GM18907 (cell line): ENCODE results near the gene SPATA3.

Source experiments
- ATAC-seq: cut with Tn5 transposase; IDR thresholded peaks from one replicate; pipeline ENCODE4 v1.9.1; 2021; ENCODE audit warnings: mild to moderate bottlenecking, moderate library complexity; ENCODE audit not compliant: unreplicated experiment

SPATA3 gene

DNA sequence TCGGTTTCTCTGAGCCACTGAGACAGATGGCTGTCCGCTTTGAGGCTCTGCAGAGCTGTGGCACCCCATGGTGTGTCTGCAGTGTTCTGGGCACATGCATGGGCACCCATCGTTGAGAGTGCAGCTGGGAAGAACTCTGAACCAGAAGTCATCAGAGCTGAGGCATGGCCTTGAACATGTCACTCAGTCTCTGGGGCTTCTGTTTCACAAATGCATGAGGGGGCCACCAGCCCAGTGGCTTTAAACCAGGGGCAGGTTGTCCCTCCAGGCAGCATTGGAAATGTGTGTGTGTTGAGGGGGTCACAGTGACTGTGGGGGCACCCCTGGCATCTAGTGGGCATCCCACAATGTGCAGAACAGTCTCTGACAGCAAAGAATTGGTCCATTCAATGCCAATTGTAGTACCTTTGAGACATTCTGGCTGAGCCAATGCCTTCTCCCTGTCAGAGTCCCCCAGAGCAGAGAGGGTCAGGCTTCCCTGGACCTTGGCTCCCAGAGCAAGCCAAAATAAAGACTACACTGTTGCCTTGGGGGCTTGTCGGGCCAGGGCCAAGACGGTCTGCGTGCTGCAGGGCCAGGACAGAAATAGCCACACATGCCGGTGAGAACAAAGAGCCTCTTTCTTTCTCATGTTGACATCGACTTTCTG is 51.5 kb downstream of the SPATA3 start:
- ATAC-seq, result no peak

- ATAC-seq, result no peak
These were observed 52.3 kb downstream of the SPATA3 start for GRCh38 chr2:231047923-231048915.

GRCh38 chr2:231049286-231050017 is 53.5 kb downstream of the SPATA3 start:
- ATAC-seq, result no peak

GRCh38 chr2:231050018-231050901 is 54.3 kb downstream of the SPATA3 start:
- no peak for ATAC-seq

DNA sequence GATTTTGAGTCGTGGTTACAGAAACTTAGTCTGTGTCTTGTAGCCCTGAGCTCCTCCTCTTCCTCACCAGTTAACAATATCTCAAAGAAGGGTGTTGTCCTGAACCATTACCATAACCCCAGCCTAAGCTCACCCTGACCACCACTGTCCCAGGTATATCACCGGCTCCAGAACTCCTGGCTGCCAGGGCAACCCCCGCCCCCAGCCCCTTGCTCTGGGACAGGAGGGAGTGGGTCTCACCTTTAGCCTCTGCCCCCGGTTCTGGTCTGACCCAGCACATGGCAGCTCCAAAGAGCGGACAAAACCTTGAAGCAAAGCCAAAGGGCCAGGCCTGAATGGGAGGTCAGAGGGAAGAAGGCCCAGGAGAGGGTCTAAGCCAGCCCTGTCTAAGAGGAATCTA is 55.2 kb downstream of the SPATA3 start:
- no peak for ATAC-seq

- peak; percentile 62 for ATAC-seq
These were observed 56.9 kb downstream of the SPATA3 start for GRCh38 chr2:231052494-231053451.

- no peak for ATAC-seq
These were observed 57.9 kb downstream of the SPATA3 start for GRCh38 chr2:231053846-231054245.

GRCh38 chr2:231056453-231057416 is 60.8 kb downstream of the SPATA3 start, which contains the start of gene PSMD1:
PSMD1 (plus strand) TSS chr2:231056867; CDS start chr2:231057026, 159 bp downstream.
- ATAC-seq, result peak; percentile 80

DNA sequence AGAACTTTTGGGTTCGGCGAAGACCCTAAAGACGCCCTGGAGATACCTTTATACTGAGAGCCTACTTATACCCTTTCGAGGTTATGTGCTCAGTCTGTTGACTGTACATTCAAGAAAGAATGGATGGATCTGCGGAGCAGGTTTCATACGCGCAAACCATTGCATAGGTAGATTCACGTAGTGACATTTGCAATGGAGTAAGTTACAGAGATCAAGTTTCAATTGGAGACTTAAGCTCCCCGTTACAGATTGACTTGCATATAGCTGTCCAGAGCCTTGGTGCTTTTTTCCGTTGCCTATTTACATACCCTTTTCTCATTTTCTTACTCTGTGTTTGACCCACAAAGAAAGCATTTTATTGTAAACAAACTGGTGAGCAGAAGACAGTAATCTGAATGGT is 61.7 kb downstream of the SPATA3 start:
- ATAC-seq, result no peak
